Adrenal gland (tissue), 5 donors: ENCODE measurements around the gene AHNAK2.

Experiments
- CTCF ChIP-seq, 6 experiments: fragments of 450-650 bp in 4 of 6; fragments of 200-600 bp in 2 of 6; sonication (generic) in 1 of 6; IDR thresholded peaks; 1 replicate in 5 of 6; 2 replicates in 1 of 6; pipeline versions ENCODE4 v1.5.1 to v1.8.0; 2016 to 2021; ENCODE audit warnings: antibody characterized with exemption in 6 of 6, mild to moderate bottlenecking in 2 of 6, moderate library complexity in 1 of 6
- POLR2A ChIP-seq, 2 donors: fragments of 450-650 bp; IDR thresholded peaks; one replicate each; pipeline ENCODE4 v1.6.1; 2017; ENCODE audit warnings: antibody characterized with exemption in 2 of 2, mild to moderate bottlenecking in 2 of 2, moderate library complexity in 1 of 2
- donor health status: DM: no; HTN: no; CAD: no.

- TF ChIP-seq POLR2A (IDR thresholded peaks at IDR 0.05): no peak
- no peak for TF ChIP-seq CTCF (IDR thresholded peaks at IDR 0.05)
These were observed 7.7 kb downstream of the AHNAK2 start for GRCh38 chr14:104970231-104971068.
